Trophoblast cell (in vitro differentiated cells and primary cell): ENCODE data around the gene GRM3.

Source experiments
- DNase-seq, 2 donors: peaks; one replicate each; pipeline ENCODE4 v3.0.0-alpha.2; 2016
- H2AFZ ChIP-seq: 2 replicates; pipeline ENCODE4 v1.6.1; 2013; ENCODE audit warnings: low read length, moderate library complexity, mild to moderate bottlenecking; ENCODE audit not compliant: insufficient read depth, poor library complexity
- H2AK5ac ChIP-seq: 2 replicates; pipeline ENCODE4 v1.6.1; 2013; ENCODE audit warnings: mild to moderate bottlenecking, low read length
- H2BK120ac ChIP-seq: 2 replicates; pipeline ENCODE4 v1.6.1; 2013; ENCODE audit warnings: low read length, mild to moderate bottlenecking, moderate library complexity; ENCODE audit not compliant: insufficient read depth, poor library complexity
- H2BK12ac ChIP-seq: 2 replicates; pipeline ENCODE4 v1.6.1; 2013; ENCODE audit warnings: mild to moderate bottlenecking, low read length, moderate library complexity
- H2BK5ac ChIP-seq: 2 replicates; pipeline ENCODE4 v1.6.1; 2013; ENCODE audit warnings: low read length, low read depth, moderate library complexity, mild to moderate bottlenecking; ENCODE audit not compliant: poor library complexity
- H3K14ac ChIP-seq: 2 replicates; pipeline ENCODE4 v1.6.1; 2013; ENCODE audit warnings: mild to moderate bottlenecking, low read length
- H3K18ac ChIP-seq: 2 replicates; pipeline ENCODE4 v1.6.1; 2013; ENCODE audit warnings: mild to moderate bottlenecking, low read length
- H3K23ac ChIP-seq: 2 replicates; pipeline ENCODE4 v1.6.1; 2013; ENCODE audit warnings: low read length
- H3K27ac ChIP-seq: 2 replicates; pipeline ENCODE4 v1.5.1; 2013; ENCODE audit warnings: low read depth, mild to moderate bottlenecking, inconsistent platforms, low read length, moderate library complexity
- H3K27me3 ChIP-seq: 2 replicates; pipeline ENCODE4 v1.6.1; 2013; ENCODE audit warnings: inconsistent platforms, mild to moderate bottlenecking, low read length, moderate library complexity; ENCODE audit not compliant: insufficient read depth
- H3K36me3 ChIP-seq, 2 experiments: 1 replicate in 1 of 2; 2 replicates in 1 of 2; pipeline ENCODE4 v1.6.1; 2013; ENCODE audit warnings: low read length in 2 of 2, mild to moderate bottlenecking in 2 of 2, moderate library complexity in 1 of 2; ENCODE audit not compliant: insufficient read depth in 2 of 2, control insufficient read depth in 1 of 2
- H3K4ac ChIP-seq: 2 replicates; pipeline ENCODE4 v1.6.1; 2013; ENCODE audit warnings: low read depth, mild to moderate bottlenecking, low read length, moderate library complexity
- H3K4me1 ChIP-seq, 2 experiments: 1 replicate in 1 of 2; 2 replicates in 1 of 2; pipeline ENCODE4 v1.6.1; 2013; ENCODE audit warnings: low read length in 2 of 2, mild to moderate bottlenecking in 2 of 2, moderate library complexity in 1 of 2; ENCODE audit not compliant: insufficient read depth in 2 of 2, control insufficient read depth in 1 of 2
- H3K4me2 ChIP-seq: 2 replicates; pipeline ENCODE4 v1.6.1; 2013; ENCODE audit warnings: inconsistent platforms, mild to moderate bottlenecking, low read length, moderate library complexity
- H3K4me3 ChIP-seq: 2 replicates; pipeline ENCODE4 v1.5.1; 2013; ENCODE audit warnings: mild to moderate bottlenecking, low read depth, low read length, inconsistent platforms
- H3K79me1 ChIP-seq: one replicate; pipeline ENCODE4 v1.6.1; 2013; ENCODE audit warnings: low read length
- H3K79me2 ChIP-seq: 2 replicates; pipeline ENCODE4 v1.6.1; 2013; ENCODE audit warnings: low read length, mild to moderate bottlenecking; ENCODE audit not compliant: control insufficient read depth, insufficient read depth, poor library complexity
- H3K9ac ChIP-seq: 2 replicates; pipeline ENCODE4 v1.6.1; 2013; ENCODE audit warnings: mild to moderate bottlenecking, low read length
- H3K9me3 ChIP-seq: 2 replicates; pipeline ENCODE4 v1.6.1; 2013; ENCODE audit warnings: low read depth, mild to moderate bottlenecking, control low read depth, inconsistent platforms, low read length; ENCODE audit not compliant: insufficient read depth
- H4K12ac ChIP-seq: 2 replicates; pipeline ENCODE4 v1.6.1; 2013; ENCODE audit warnings: low read depth, mild to moderate bottlenecking, low read length, moderate library complexity
- H4K8ac ChIP-seq: 2 replicates; pipeline ENCODE4 v1.6.1; 2013; ENCODE audit warnings: low read depth, mild to moderate bottlenecking, low read length, moderate library complexity
- H4K91ac ChIP-seq: one replicate; pipeline ENCODE4 v1.6.1; 2013; ENCODE audit warnings: low read depth, mild to moderate bottlenecking, low read length, moderate library complexity
- WGBS: extraction: QIAGEN DNeasy Blood & Tissue Kit; methylation state at CpG from one replicate; pipeline ENCODE4 v1.1.7; 2013; ENCODE audit warnings: missing lambda C conversion rate; ENCODE audit not compliant: insufficient read length, insufficient coverage; ENCODE audit errors: extremely low coverage; 5-methylcytosine and 5-hydroxymethylcytosine counted together

The GRM3 gene

GRCh38 chr7:86863452-86863851 lies 219.7 kb downstream of the GRM3 start:
- no peak overlapping the region for H3K4me2 ChIP-seq
- no CpG with 5 or more reads among the region's 2 CpGs for whole genome bisulfite sequencing

GRCh38 chr7:86867163-86867762 lies 223.6 kb downstream of the GRM3 start:
- Histone ChIP-seq H3K18ac (no peak overlapping the region), H3K27me3 (no peaks in the 10 kb centered on the region), H3K27ac (no peak overlapping the region), H2BK12ac (no peak overlapping the region), H2AK5ac (no peak overlapping the region), H2BK5ac (no peak overlapping the region), H4K8ac (no peak overlapping the region), H3K9me3 (peaks cover 3% of the 10 kb centered on the region), H3K9ac (no peak overlapping the region), H3K79me1 (no peaks in the 10 kb centered on the region), H3K14ac (no peak overlapping the region), H4K91ac (no peak overlapping the region), H3K79me2 (no peaks in the 10 kb centered on the region), H2AFZ (no peak overlapping the region), H3K23ac (no peak overlapping the region), H4K12ac (no peak overlapping the region), H3K4me3 (no peak overlapping the region), H3K4me1 (no peaks in the 10 kb centered on the region), H3K36me3 (no peaks in the 10 kb centered on the region), H2BK120ac (no peak overlapping the region), H3K4me2 (no peak overlapping the region), H3K4ac (no peak overlapping the region)
- WGBS: no CpG with 5 or more reads among the region's 5 CpGs
- no peak for DNase-seq

More at GRCh38 chr7:86863452-86863851, 219.7 kb downstream of the GRM3 start:
- Histone ChIP-seq H3K79me2 (no peaks in the 10 kb centered on the region), H2BK120ac (no peak overlapping the region), H3K36me3 (no peaks in the 10 kb centered on the region), H3K14ac (no peak overlapping the region), H3K4me3 (no peak overlapping the region), H3K79me1 (no peaks in the 10 kb centered on the region), H4K12ac (no peak overlapping the region), H2BK12ac (no peak overlapping the region), H4K8ac (no peak overlapping the region), H3K9me3 (peaks cover 3% of the 10 kb centered on the region), H4K91ac (no peak overlapping the region), H3K4me1 (no peaks in the 10 kb centered on the region), H2BK5ac (no peak overlapping the region), H3K18ac (no peak overlapping the region), H2AK5ac (no peak overlapping the region), H3K23ac (no peak overlapping the region), H3K27me3 (no peaks in the 10 kb centered on the region), H3K27ac (no peak overlapping the region), H2AFZ (no peak overlapping the region), H3K4ac (no peak overlapping the region), H3K9ac (no peak overlapping the region)
- no peak for DNase-seq

GRCh38 chr7:86876146-86876545 lies 232.4 kb downstream of the GRM3 start:
- Histone ChIP-seq H4K12ac (no peak overlapping the region), H3K79me1 (no peaks in the 10 kb centered on the region), H3K36me3 (no peaks in the 10 kb centered on the region), H3K4me3 (no peak overlapping the region), H3K18ac (no peak overlapping the region), H3K23ac (no peak overlapping the region), H4K91ac (no peak overlapping the region), H3K27ac (no peak overlapping the region), H3K9me3 (no peaks in the 10 kb centered on the region), H2BK120ac (no peak overlapping the region), H3K14ac (no peak overlapping the region), H2BK5ac (no peak overlapping the region), H2AFZ (no peak overlapping the region), H3K79me2 (no peaks in the 10 kb centered on the region), H2AK5ac (no peak overlapping the region), H3K9ac (no peak overlapping the region), H3K4me2 (no peak overlapping the region), H3K4ac (no peak overlapping the region), H2BK12ac (no peak overlapping the region), H3K27me3 (no peaks in the 10 kb centered on the region), H4K8ac (no peak overlapping the region), H3K4me1 (no peaks in the 10 kb centered on the region)
- no peak for DNase-seq

DNA sequence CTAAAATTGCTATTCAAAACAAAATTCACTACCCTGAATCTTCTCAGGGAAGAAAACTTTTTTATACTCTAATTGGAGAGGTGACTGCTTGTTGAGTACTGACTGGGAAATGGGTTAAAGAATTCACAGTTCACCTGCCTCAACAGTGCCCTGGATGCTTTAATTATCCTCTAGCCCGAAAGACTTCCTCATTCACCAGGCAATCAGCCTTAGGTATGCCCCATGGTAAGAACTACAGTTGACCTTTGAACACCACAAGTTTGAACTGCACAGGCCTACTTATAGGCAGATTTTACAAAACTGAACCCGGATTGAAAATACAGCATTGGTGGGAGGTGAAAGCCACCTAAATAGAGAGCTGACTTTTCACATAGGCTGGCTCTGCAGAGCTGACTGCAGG lies 240.4 kb downstream of the GRM3 start:
- H3K23ac ChIP-seq: no peak overlapping the region
- H3K9ac ChIP-seq: no peak overlapping the region
- H3K27ac ChIP-seq: no peak overlapping the region
- H3K9me3 ChIP-seq: no peaks in the 10 kb centered on the region
- H2AFZ ChIP-seq: no peak overlapping the region
- no peak overlapping the region for H2BK12ac ChIP-seq
- no peak overlapping the region for H4K8ac ChIP-seq
- no peak for DNase-seq
- no peak overlapping the region for H3K14ac ChIP-seq
- H3K27me3 ChIP-seq: no peaks in the 10 kb centered on the region
- no peak overlapping the region for H3K18ac ChIP-seq
- no peak overlapping the region for H4K12ac ChIP-seq
- no peak overlapping the region for H2BK120ac ChIP-seq
- WGBS: no CpG with 5 or more reads among the region's 2 CpGs
- no peaks in the 10 kb centered on the region for H3K36me3 ChIP-seq
- H3K4me3 ChIP-seq: no peak overlapping the region
- H3K4ac ChIP-seq: no peak overlapping the region
- H3K4me2 ChIP-seq: no peak overlapping the region
- no peaks in the 10 kb centered on the region for H3K79me1 ChIP-seq
- H4K91ac ChIP-seq: no peak overlapping the region
- no peaks in the 10 kb centered on the region for H3K4me1 ChIP-seq
- H3K79me2 ChIP-seq: no peaks in the 10 kb centered on the region
- H2AK5ac ChIP-seq: no peak overlapping the region
- H2BK5ac ChIP-seq: no peak overlapping the region
